GM13977 (cell line): ENCODE data around the gene GRIK2.

ENCODE experiments used
- DNase-seq: peaks from one replicate; pipeline ENCODE4 v3.0.0; 2012; ENCODE audit warnings: low spot score
- CTCF ChIP-seq: IDR thresholded peaks from 2 replicates; pipeline ENCODE4 v1.5.1; 2012; ENCODE audit warnings: mild to moderate bottlenecking, control low read depth; ENCODE audit not compliant: insufficient read depth; ENCODE audit errors: extremely low read depth, missing control alignments
- in situ Hi-C: fragments of 300-500 bp; cut with MboI; formaldehyde crosslinking; loops from one replicate; pipeline ENCODE4 v1.12.0; 2022; ENCODE audit warnings: low sequenced_read_pairs, low pct_unique_long_range_greater_than_20kb, mixed read lengths, inconsistent platforms; ENCODE audit not compliant: unreplicated experiment

GRIK2 gene

DNA sequence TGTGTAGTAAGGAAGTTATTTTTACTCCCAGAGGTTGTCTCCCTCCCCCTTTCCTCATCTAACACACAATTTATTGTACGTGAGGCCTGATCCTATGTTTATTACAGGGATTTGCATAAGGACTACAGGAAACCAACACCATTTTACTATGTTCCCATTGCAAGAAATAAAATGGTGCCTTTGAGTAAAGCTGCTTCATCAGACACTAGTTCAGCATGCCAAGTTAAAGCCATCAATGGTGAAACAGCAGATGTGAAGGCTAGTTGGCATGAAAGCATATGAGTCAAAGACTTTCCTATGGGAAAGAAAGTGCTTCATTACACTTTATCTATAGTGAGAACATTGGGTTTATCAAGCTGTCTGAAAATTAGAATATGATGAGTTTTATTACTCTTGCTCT, 543.0 kb downstream of the GRIK2 start:
- no peak for DNase-seq
- TF ChIP-seq CTCF: no peak
- in situ Hi-C loops: no loop called here

DNA sequence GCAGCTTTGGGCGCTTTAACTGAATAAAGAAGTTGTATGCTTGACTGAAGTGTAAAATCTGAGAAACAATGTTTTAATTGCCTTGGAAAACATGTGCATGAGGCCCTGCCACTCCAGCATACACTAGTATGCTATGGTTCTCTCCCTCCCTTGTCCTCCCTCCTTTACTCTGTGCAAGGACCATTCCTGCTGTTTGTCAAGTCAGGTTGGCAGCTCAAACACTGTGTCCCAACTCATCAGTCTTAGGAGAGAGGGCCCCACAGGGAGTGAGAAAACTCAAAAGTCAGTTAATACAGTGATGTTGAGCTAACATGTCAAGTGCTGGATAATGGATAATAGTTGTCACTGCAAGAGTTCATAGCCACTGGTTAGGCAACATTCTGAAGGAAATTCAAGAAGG, 543.6 kb downstream of the GRIK2 start:
- in situ Hi-C loops: no loop called here
- no peak for TF ChIP-seq CTCF
- DNase-seq: no peak

DNA sequence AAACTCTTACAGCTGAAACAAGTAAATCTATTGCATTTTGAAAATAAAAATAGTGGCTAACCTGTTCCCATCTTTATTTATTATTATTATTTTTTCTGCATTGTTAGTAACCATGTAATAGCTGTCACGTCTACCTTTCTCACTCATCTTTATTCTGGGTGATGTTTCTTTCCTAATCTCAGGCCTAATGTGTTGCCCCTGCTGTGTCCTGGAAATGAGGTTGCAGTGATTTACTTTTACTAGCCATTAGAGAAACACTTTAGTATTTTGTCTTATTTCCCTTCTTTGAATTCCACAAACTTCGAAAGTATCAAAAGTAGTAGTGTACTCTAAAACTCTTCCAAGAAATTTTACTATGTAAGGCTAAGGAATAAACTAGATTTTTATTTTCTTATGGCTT, 546.9 kb downstream of the GRIK2 start:
- no peak for DNase-seq

DNA sequence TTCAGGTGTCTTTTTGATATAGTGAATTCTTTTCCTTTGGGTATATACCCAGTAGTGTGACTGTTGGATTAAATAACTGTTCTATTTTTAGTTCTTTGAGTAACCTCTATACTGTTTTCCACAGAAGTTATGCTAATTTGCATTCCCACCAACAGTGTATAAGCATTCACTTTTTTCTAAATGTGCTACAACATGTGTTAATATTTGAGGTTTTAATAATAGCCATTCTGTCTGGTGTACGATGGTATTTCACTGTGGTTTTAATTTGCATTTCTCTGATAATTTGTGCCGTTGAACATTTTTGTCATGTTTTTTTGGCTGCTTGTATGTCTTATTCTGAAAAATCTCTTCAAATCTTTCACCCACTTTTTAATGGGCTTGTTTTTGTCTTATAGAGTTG, 563.5 kb downstream of the GRIK2 start:
- no peak for TF ChIP-seq CTCF
- DNase-seq: no peak
- in situ Hi-C loops: no loop called here

More for the DNA sequence above, 546.9 kb downstream of the GRIK2 start:
- TF ChIP-seq CTCF: no peak
- in situ Hi-C loops: no loop called here

- in situ Hi-C loops: no loop called here
- no peak for DNase-seq
- no peak for TF ChIP-seq CTCF
These were observed 567.8 kb downstream of the GRIK2 start for GRCh38 chr6:101961357-101961756.

- in situ Hi-C loops: no loop called here
- TF ChIP-seq CTCF: no peak
- DNase-seq: no peak
These were observed 587.4 kb downstream of the GRIK2 start for GRCh38 chr6:101980924-101981323.

DNA sequence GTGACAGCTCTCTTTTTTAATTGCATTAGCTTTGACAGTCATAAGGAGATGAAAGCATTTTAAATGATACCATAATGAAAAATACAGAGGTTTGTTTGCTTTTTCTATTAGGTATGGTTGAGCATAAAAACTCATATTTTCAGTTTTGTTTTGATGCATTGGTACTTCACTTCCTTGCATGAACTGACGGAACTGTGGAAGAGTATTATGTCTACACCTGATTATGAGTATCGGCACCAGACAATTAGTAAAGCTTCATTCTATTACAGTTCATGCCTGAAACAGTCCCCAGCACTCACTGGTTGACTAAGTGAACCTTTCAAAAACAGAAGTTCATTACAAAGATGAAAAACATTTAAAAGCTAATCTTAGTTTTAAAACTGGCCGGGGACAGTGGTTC, 593.0 kb downstream of the GRIK2 start:
- no peak for DNase-seq
- no peak for TF ChIP-seq CTCF
- in situ Hi-C loops: no loop called here
